ENCODE measurements around the gene OCA2.
"Not testable (repeated sequence)": the region's sequence is repeated elsewhere in the genome, so short reads cannot be mapped to it uniquely, and the experiment has no call there.

Gene OCA2

DNA sequence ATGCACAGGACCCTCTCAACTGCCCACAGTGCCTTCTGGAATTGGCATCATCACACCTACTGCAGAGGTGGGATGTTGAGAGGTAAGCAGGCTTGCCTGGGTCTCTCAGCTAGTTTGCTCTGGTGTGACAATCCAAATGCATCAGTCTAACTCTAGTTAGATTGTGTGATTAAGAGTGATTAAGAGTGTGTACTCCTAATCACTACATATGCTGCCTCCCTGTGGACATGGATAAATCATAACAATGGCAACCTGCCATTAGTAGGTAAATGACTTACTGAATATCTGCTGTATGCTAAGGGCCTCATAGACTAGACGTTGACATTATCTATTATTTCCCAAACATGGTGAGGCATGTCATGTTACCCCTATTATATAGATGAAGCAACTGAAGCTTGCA is 342.1 kb downstream of the OCA2 start:
- DNase-seq, result no peak

DNA sequence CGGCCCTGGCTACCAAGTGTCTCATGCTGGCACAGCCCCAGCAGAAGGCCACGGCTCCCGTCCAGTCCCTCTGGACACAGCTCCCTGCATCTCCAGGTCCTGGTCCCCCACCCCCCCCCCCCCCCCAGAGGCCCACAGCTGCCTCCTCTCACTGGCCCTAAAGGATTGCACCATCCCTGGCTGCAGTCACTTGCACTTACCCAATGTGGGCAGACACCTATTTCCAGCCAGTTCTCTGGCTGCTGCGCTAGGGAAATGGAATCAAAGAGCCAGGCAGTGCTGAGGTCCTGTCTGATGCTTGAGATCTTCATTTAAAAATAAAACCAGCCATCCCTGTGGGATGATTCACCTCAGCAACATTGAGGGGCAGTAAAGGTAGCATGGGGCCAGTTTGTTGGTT is 346.4 kb downstream of the OCA2 start:
- no peak for DNase-seq

DNA sequence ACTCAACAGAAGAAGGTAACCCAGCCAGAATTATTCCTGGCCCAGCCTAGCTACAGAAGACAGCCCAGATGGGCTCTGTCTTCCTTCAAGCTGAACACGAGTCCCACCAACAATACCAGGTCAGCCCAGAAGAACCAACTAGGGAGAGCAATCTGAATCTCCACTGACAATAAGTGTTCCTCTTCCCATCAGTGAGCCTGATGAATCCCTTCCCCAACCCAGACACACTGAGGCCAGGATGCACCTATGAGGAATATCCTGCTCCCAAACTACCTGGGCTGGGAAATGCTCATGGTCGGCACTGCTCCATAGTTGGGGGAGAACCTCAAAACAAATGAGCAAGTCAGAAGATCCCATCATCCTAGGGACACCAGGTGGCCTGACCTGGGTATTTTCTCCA is 351.1 kb downstream of the OCA2 start:
- DNase-seq, result no peak

DNA sequence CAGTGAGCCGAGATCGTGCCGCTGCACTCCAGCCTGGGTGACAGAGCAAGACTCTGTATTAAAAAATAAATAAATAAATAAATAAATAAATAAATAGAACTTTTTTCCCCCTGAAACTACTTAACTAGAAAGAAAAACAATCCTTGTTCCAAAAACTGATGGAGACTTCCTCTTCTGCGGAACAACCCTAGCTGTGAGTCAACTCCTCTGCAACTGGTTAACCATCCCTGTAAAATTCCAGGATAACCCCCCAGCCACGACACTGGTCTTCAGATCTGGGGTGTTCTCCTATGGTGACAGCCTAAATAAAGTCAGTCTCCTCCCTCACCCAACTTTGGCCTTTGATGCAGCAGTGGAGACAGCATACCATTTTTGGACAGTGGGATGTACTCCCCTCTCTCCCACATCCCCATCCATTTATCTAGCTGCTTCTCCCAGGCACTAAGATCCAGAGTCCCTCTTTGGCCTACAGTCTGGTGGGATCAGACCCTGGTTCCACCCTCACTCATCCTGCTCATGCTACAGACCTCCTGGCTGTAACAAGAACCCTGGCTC is 352.6 kb downstream of the OCA2 start:
- DNase-seq, result no peak

DNA sequence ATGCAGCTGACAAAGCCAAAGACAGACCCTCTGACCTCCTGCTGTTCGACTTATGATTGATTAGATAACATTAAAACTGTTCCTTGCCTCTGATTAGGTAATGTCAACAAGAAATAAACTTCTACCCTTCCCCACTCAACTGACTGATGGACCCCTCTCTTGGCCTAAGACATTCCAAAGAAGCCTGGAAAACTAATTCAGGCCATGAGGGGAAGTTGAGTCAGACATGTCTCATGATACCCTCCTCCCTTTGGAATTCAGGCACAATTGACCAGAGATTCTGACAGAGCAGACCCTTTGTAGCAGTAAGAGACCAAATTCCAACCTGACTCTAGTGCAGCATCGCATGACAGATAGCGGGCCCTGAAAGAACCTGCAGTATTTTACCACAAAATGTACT is 354.5 kb downstream of the OCA2 start:
- no peak for DNase-seq

DNA sequence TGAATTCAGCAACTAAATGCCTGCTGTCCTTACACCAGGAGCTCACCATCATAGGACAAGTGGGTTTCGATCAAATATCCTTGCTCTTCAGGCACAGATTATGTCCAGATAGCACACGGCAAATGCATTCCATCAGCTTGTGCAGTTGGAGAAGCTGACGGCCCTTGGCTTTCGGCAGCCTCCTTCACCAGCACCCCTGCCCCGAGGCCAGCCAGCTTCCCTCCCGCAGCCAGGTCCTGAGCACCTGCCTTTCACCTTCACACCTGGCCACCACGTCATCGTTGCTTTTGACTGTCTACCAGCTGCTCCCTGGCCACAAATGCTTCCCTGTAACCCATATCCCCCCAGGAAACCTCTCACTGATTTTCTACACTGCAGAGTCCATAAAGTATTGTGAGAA is 355.5 kb downstream of the OCA2 start:
- no peak for DNase-seq

DNA sequence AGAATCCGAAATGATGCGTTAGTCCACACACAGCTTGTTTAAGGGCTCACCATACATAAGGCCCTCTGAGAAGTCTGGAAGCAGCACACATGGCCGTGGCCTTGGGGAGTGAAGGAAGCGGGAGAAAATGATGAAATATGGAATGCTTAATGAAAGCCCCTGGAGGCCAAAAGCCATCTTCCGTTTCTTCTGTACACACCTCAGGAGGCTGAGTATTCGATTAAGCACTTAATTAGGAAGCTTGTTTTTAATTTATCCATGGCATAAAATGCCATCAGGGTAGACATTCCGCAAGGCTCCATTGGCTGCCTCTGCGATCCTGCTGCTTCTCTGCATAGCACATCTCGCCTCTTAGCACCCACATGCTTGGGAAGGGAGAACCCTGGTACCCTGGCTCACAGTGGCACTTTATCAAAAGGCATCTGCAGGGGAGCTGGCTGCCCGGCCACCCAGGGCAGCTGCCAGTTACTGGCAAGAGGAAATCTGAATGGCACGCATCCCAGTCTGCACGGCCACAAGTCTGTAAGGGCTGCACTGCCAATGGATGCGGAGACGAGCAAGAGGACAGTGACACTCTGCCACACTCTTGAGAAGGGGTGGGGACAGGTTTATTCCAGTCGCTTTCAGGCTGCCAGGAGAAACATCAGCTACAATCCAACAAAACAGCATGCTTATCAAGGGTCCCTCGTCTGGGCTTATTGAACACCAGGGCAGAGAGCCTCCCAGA is 356.2 kb downstream of the OCA2 start:
- no peak for DNase-seq

DNA sequence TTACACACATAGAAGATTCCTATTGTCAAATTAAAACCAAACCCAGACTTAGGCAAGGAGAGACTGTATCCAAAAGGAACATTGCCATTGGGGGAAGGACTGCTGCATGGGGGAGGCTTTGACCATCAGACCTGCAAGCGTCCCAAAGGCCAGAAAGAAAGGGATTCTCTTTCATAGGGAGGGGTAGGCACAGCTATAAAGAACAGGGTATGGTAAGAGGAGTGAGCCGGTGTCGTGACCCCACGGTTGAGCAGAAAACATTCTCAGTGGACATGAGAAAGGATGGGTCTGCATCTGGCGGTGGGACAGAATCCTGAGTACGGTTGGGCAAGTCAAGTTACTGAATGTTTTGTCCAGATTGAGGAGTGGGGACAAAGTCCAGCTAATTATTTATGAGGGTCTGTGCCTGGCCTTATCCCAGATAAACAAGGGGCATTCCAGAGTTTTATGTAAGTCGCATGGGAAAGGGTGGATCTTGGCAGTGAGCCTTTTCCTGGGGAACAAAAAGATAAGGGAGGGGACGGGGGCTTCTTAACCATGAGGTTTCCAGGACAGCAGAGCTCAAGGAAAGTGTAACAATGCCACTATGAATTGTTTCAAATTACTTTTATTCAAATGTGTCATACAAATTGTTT is 357.8 kb downstream of the OCA2 start:
- no peak for DNase-seq

DNA sequence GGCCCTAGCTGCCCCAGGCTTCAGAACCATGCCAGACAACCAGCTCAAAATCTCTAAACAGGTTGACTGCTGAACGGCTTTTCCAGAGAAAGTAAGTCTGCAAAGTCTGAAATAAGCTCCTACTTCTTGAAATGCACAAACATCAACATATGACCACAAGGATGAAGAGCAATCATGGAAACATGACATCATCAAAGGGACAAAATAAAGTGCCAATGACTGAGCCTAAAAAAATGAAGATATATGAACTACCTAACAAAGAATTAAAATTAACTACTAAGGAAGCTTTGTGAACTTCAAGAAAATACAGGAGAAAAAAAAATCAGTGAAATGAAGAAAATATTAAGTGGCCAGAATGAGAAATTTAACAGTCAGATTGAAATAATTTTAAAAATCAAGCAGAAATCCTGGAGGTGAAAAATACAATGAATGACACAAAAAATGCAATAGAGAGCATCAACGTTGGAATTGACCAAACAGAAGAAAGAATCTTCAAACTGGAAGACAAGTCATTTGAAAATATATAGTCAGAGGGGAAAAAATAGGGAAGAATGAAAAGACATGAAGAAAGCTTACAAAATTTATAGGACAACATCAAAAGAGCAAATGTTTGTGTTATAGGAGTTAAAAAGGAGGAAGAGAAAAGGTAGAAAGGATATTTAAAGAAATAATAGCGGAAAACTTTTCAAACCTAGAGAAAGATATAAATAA is 364.2 kb downstream of the OCA2 start:
- DNase-seq, result no peak

DNA sequence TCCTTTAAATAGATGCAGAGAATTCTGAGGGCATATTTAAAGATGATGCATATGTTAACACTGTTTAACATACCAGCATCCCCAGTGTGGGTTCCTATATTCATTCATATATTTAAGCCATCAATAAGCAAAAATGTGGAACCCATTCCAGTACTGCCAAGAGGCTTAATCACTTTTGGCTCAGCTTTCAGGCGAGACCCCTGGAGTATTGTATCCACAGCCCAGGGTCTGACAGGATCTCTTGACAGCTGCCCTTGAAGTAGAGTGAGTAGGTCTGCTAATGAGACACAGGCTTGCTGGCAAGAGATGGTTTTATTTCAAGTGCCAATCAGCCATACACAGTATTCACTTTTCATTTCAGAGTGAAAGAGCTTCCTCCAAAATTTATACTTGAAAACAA is 367.3 kb downstream of the OCA2 start:
- no peak for DNase-seq

DNA sequence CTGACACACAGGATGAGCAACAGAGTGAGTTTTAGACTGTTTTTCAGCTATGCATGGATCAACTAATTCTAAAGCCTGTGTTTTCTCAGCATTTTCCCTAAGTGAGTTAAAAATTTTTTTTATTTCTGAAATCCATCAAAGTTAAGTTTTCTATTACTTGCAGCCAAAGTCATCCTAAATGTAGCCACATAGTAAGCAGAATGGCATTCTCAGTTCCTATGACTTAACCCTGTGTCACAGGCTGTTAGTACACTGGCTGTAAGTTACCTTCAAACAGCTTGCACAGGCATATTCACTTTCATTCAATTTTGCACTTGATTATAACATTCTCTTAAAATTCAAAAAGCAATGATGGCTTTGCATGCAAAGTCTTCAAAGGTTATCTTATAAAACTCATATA is 368.2 kb downstream of the OCA2 start:
- no peak for DNase-seq

DNA sequence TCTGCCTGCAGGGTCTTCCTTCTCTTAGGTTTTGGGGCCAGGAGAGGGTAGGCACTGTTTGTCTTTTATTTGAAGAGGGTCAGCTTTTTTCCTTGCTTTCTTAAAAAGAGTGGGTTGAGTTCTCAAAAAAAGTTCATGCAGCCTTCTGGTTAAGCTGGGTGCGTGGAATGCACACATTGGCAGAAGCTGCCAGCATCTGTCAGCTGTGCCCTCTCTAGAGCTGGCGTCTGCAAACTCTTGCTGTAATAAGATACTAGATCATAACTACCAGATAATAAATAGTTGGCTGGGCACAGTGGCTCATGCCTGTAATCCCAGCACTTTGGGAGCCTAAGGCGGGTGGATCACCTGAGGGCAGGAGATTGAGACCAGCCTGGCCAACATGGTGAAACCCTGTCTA is 373.4 kb downstream of the OCA2 start:
- no peak for DNase-seq

DNA sequence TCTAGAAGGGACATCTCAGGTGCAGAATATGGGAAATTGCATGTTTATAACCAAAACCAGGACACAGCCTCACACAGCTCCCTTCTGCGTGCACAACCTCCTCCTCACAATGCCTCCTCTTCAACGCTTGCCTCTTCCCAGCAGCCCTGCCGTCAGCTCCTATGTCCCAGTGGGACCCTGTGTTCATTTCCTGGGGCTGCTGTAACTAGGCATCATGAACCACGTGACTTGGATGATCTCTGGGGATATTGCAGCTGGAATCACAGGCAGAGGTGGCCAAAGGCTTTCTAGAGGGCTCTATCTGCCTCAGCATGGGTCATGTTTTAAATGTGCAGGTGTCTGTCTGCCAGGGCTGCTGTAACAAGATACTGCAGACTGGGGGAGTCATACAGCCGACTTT is 375.3 kb downstream of the OCA2 start:
- no peak for DNase-seq

DNA sequence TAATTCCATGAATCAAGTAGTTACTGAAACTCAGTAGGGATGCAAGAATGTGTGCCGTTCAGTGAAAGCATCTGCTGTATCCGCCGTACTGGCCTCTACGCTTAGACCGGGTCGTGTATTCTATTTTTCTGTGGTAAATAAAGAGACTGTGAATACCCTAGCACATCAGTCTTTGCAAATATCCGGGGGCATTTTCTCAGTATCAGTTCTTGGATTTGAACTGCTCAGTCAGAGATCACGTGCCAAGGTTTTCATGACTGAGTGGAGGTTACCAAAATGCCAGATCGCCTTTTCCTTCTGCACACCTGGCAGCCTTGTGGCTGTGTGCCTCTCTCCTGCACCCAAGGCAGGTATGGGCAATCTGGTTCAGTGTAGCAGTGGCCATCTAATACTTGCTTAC is 377.0 kb downstream of the OCA2 start:
- no peak for DNase-seq

DNA sequence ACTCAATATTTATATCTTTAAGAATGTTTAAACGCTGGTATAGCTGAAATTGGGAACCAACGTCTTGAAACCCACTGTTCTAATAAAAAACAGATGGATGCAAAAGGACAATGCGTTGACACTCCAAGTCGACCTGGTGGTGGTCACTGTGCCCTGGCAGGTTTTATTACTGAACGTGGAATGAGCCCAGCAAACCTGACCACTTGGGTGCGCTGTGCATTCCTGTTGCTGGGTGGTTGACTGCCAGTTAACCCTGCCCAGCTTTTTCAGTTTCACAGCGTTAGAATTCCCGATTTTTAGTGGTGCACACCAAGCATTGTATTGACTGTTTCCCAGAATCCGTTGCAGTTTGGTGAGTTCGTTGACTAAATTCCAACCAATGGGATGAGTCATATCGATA is 384.4 kb downstream of the OCA2 start:
- no peak for DNase-seq

DNA sequence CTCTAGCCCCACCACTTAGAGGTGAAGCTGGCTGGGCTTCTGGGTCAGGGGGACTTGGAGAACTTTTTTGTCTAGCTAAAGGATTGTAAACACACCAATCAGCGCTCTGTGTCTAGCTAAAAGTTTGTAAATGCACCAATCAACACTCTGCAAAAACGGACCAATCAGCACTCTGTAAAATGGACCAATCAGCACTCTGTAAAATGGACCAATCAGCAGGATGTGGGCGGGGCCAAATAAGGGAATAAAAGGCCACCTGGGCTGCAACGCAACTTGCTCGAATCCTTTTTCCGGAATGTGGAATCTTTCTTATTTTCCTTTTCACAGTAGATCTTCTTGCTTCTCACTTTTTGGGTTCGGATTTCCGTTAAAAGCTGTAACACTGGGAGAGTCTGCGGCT is 385.3 kb downstream of the OCA2 start:
- DNase-seq, result not testable (repeated sequence)

DNA sequence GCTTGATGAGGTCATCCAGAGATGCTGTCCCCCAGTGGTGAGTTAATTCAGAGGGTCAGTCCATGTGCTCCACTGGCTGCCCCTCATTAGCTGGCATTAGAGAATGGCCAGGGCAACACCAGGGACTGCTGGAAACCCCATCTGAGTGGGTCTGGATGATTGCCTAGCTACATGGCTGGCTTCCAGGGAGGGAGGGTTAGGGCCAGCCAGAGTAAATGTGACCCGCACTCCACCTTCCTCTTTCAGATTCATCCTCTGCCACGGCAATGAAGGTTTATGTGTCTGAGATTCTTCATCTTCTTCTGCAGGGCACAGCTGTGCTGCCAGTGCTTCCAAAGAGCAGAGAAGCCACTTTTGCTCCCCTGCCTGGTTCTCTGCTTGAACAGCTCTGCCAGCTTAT is 391.9 kb downstream of the OCA2 start:
- DNase-seq, result no peak

DNA sequence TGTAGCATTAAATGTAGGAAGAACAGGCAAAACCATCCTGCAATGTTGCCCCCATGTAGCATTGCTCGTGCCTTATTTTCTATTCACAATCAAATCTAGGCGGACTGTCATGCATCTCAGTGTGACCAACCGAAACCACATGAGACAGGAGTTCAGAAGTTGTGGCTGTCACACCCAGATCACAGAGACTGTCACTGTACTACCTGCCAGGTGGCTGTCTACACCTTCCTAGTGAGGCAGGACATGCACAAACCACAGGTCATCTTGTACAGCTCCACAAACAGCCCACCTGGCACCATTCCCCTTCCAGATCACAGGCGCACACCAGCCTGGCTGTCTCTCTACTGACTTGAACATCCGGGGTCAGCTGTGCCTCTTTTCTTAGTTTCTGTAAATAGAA is 392.8 kb downstream of the OCA2 start:
- DNase-seq, result no peak

DNA sequence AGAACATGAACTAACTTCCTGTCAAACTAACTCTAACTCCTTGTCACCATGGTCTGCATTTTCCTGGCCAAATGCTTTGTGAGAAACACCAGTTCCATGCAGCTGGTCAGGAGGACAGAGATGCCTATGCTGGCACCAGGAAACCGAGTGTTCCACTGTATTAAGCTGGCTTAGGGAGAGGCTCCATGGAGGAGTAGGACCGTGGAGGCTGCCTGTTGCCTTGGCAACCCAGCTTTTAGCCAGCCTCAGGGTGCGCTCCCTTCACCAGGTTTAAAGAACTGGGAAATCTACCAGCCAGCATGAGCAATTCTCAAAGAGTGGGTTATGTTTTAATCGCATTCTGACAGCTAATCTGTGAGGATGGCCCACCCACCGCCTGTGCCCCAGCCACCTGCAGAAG is 394.1 kb downstream of the OCA2 start:
- DNase-seq, result no peak

Measured in activated T-cell treated with anti-CD3 and anti-CD28 coated beads, Interleukin-2, amount 50 U/mL, for 1 hour (primary cell).